Skeletal muscle tissue (tissue), 4 donors: ENCODE data around the gene OR2A1. TPM values are rescaled to one million over a fixed set of nuclear protein-coding genes. Genes with fewer than 3 reads are reported as not detected.
"Not testable (repeated sequence)": the region's sequence is repeated elsewhere in the genome, so short reads cannot be mapped to it uniquely, and the experiment has no call there.

ENCODE experiments used
- H3K27ac ChIP-seq: one replicate; pipeline ENCODE4 v1.7.0; 2013; ENCODE audit warnings: mild to moderate bottlenecking, low read depth, low read length, inconsistent platforms
- H3K27me3 ChIP-seq, 3 donors: one replicate each; pipeline ENCODE4 v1.7.0; 2013; ENCODE audit warnings: low read length in 3 of 3; ENCODE audit not compliant: control insufficient read depth in 3 of 3, insufficient read depth in 3 of 3
- H3K36me3 ChIP-seq, 3 donors: one replicate each; pipeline ENCODE4 v1.7.0; 2013; ENCODE audit warnings: low read length in 3 of 3; ENCODE audit not compliant: control insufficient read depth in 3 of 3, insufficient read depth in 3 of 3
- H3K4me1 ChIP-seq, 3 donors: one replicate each; pipeline ENCODE4 v1.7.0; 2013; ENCODE audit warnings: low read length in 3 of 3, mild to moderate bottlenecking in 3 of 3; ENCODE audit not compliant: control insufficient read depth in 3 of 3, insufficient read depth in 3 of 3
- H3K4me3 ChIP-seq, 3 donors: one replicate each; pipeline ENCODE4 v1.7.0; 2013; ENCODE audit warnings: low read length in 3 of 3
- H3K9ac ChIP-seq, 3 donors: one replicate each; pipeline ENCODE4 v1.7.0; 2013; ENCODE audit warnings: low read length in 3 of 3, mild to moderate bottlenecking in 3 of 3, moderate library complexity in 2 of 3, low read depth in 1 of 3
- H3K9me3 ChIP-seq, 3 donors: one replicate each; pipeline ENCODE4 v1.7.0; 2013; ENCODE audit warnings: low read length in 3 of 3; ENCODE audit not compliant: control insufficient read depth in 3 of 3
- total RNA-seq: library from RNA; depleted of rRNA; stranded (reverse); fragments of >200 nt; gene quantifications from one replicate; pipeline ENCODE4 v1.2.3, GENCODE V29; 2014
- donor health status: Osteomylitis.

OR2A1 gene
- total RNA-seq, 1 donor from 2014 or later, result under 0.01 TPM

- not testable (repeated sequence) for H3K4me3 ChIP-seq, H3K27ac ChIP-seq, H3K27me3 ChIP-seq, H3K9me3 ChIP-seq, H3K4me1 ChIP-seq, H3K9ac ChIP-seq, H3K36me3 ChIP-seq
Measured at GRCh38 chr7:144292384-144293161, 19.6 kb upstream of the OR2A1 start.

- H3K4me3 ChIP-seq, H3K4me1 ChIP-seq: not testable (repeated sequence)
Measured at GRCh38 chr7:144293794-144294499, 18.3 kb upstream of the OR2A1 start.

GRCh38 chr7:144302578-144303303 is 9.5 kb upstream of the OR2A1 start:
- not testable (repeated sequence) for H3K27ac ChIP-seq, H3K9ac ChIP-seq, H3K27me3 ChIP-seq, H3K36me3 ChIP-seq, H3K4me1 ChIP-seq, H3K9me3 ChIP-seq, H3K4me3 ChIP-seq

More at GRCh38 chr7:144293794-144294499, 18.3 kb upstream of the OR2A1 start:
- not testable (repeated sequence) for H3K36me3 ChIP-seq, H3K27me3 ChIP-seq, H3K9me3 ChIP-seq, H3K9ac ChIP-seq, H3K27ac ChIP-seq

- H3K4me3 ChIP-seq, H3K27me3 ChIP-seq, H3K9me3 ChIP-seq, H3K36me3 ChIP-seq, H3K4me1 ChIP-seq, H3K27ac ChIP-seq, H3K9ac ChIP-seq: not testable (repeated sequence)
Measured at GRCh38 chr7:144303607-144304006, 8.6 kb upstream of the OR2A1 start.

GRCh38 chr7:144305156-144305555 is 7.1 kb upstream of the OR2A1 start:
- not testable (repeated sequence) for H3K4me3 ChIP-seq, H3K27me3 ChIP-seq, H3K9ac ChIP-seq, H3K9me3 ChIP-seq, H3K36me3 ChIP-seq, H3K4me1 ChIP-seq, H3K27ac ChIP-seq

GRCh38 chr7:144309702-144310101 is 2.5 kb upstream of the OR2A1 start:
- not testable (repeated sequence) for H3K4me1 ChIP-seq, H3K9me3 ChIP-seq, H3K27ac ChIP-seq, H3K27me3 ChIP-seq, H3K36me3 ChIP-seq, H3K4me3 ChIP-seq, H3K9ac ChIP-seq

GRCh38 chr7:144311218-144311617 is 1.0 kb upstream of the OR2A1 start:
- not testable (repeated sequence) for H3K9me3 ChIP-seq

GRCh38 chr7:144317537-144317936 is 5.3 kb downstream of the OR2A1 start:
- not testable (repeated sequence) for H3K36me3 ChIP-seq, H3K9ac ChIP-seq, H3K27me3 ChIP-seq, H3K9me3 ChIP-seq, H3K4me3 ChIP-seq, H3K27ac ChIP-seq, H3K4me1 ChIP-seq

More at GRCh38 chr7:144311218-144311617, 1.0 kb upstream of the OR2A1 start:
- H3K27ac ChIP-seq, H3K27me3 ChIP-seq, H3K36me3 ChIP-seq, H3K9ac ChIP-seq, H3K4me3 ChIP-seq, H3K4me1 ChIP-seq: not testable (repeated sequence)

- not testable (repeated sequence) for H3K4me1 ChIP-seq, H3K27me3 ChIP-seq
Measured at GRCh38 chr7:144319547-144319946, 7.3 kb downstream of the OR2A1 start.

GRCh38 chr7:144321677-144322206 is 9.5 kb downstream of the OR2A1 start:
- not testable (repeated sequence) for H3K9me3 ChIP-seq, H3K4me1 ChIP-seq, H3K9ac ChIP-seq, H3K4me3 ChIP-seq, H3K27me3 ChIP-seq, H3K36me3 ChIP-seq, H3K27ac ChIP-seq

More at GRCh38 chr7:144319547-144319946, 7.3 kb downstream of the OR2A1 start:
- not testable (repeated sequence) for H3K36me3 ChIP-seq, H3K27ac ChIP-seq, H3K9ac ChIP-seq, H3K9me3 ChIP-seq, H3K4me3 ChIP-seq
